ENCODE results near the gene TTLL7. TPM values are rescaled to one million over a fixed set of nuclear protein-coding genes. Genes with fewer than 3 reads are reported as not detected.

The TTLL7 gene
- total RNA-seq, 2 donors from 2014 or later = 24.7 to 26.6 TPM

DNA sequence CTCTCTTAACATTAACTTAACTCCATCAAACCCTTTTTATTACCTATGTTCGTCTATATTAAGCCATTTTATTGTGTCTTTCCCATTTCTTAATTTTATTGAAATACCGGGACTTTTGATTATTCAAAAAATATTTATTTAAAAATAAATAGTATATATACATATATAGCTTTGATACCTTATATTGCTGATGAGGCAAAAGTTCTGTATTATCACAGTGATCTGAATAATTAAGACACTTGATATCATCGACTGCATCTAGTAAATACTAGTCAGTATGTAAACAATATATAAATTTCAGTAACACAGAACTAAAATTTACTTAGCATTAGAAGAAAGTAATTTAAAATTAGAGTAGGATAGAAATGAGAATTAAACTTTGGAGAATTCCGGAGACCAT lies 22.0 kb downstream of the TTLL7 start:
- Histone ChIP-seq H3K27ac (no peak overlapping the region), H3K9me3 (no peaks in the 10 kb centered on the region), H3K36me3 (no peaks in the 10 kb centered on the region), H3K4me3 (no peak overlapping the region), H3K27me3 (replicated peaks; ENCODE audit: insufficient read depth) (no peaks in the 10 kb centered on the region), H3K4me1 (replicated peaks) (no peaks in the 10 kb centered on the region)
- TF ChIP-seq CTCF (IDR thresholded peaks at IDR 0.05) (no peak), POLR2A (IDR thresholded peaks at IDR 0.05) (no peak), POLR2AphosphoS5 (IDR thresholded peaks at IDR 0.05) (no peak)
- intact Hi-C loops (cut with DNase I) = no loop called here
- DNase-seq (ENCODE audit: low spot score) = no peak
- 61% methylated on average over 4 of the region's 4 CpGs for WGBS

- intact Hi-C loops (cut with DNase I) = no loop called here
- TF ChIP-seq POLR2A (IDR thresholded peaks at IDR 0.05) = no peak
- no peak for TF ChIP-seq POLR2AphosphoS5 (IDR thresholded peaks at IDR 0.05)
- no peak for TF ChIP-seq CTCF (IDR thresholded peaks at IDR 0.05)
Measured at GRCh38 chr1:83970802-83971201, 28.1 kb downstream of the TTLL7 start.

DNA sequence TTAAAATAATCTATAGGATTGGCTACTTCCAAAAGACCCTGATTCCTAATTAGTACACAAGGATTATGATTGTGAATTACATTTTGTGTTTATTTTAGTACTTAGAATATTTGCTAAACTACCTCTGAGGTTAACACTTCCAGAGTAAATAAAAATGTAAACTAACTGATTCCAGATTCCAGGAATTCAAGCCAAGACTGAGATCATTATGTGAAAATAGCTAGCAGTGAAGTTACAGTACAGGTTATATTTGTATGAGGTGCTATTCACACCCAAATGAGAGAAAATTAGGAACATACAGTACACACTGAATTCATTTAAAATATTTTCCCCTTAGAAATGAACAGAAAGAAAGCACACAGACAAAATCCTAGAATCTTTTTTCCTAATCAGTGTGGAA lies 28.8 kb downstream of the TTLL7 start:
- intact Hi-C loops (cut with DNase I) = no loop called here
- no peak for TF ChIP-seq POLR2A (IDR thresholded peaks at IDR 0.05)
- no peak for TF ChIP-seq POLR2AphosphoS5 (IDR thresholded peaks at IDR 0.05)
- TF ChIP-seq CTCF (IDR thresholded peaks at IDR 0.05) = no peak

More at GRCh38 chr1:83970802-83971201, 28.1 kb downstream of the TTLL7 start:
- no peak overlapping the region for H3K27ac ChIP-seq
- no peak overlapping the region for H3K4me3 ChIP-seq
- no peaks in the 10 kb centered on the region for H3K27me3 ChIP-seq (replicated peaks; ENCODE audit: insufficient read depth)
- DNase-seq (ENCODE audit: low spot score) = no peak
- H3K4me1 ChIP-seq (replicated peaks) = no peaks in the 10 kb centered on the region
- WGBS = 82% methylated on average over 1 of the region's 1 CpG
- H3K36me3 ChIP-seq = no peaks in the 10 kb centered on the region
- no peaks in the 10 kb centered on the region for H3K9me3 ChIP-seq

GRCh38 chr1:83967336-83967735 lies 31.6 kb downstream of the TTLL7 start:
- intact Hi-C loops (cut with DNase I) = no loop called here
- TF ChIP-seq POLR2AphosphoS5 (IDR thresholded peaks at IDR 0.05) = no peak
- WGBS = 98% methylated on average over 1 of the region's 1 CpG

More for the DNA sequence above, 28.8 kb downstream of the TTLL7 start:
- H3K4me3 ChIP-seq = no peak overlapping the region
- H3K27ac ChIP-seq = no peak overlapping the region
- H3K36me3 ChIP-seq = no peaks in the 10 kb centered on the region
- no peaks in the 10 kb centered on the region for H3K27me3 ChIP-seq (replicated peaks; ENCODE audit: insufficient read depth)
- no peaks in the 10 kb centered on the region for H3K4me1 ChIP-seq (replicated peaks)
- DNase-seq (ENCODE audit: low spot score) = no peak
- no peaks in the 10 kb centered on the region for H3K9me3 ChIP-seq

DNA sequence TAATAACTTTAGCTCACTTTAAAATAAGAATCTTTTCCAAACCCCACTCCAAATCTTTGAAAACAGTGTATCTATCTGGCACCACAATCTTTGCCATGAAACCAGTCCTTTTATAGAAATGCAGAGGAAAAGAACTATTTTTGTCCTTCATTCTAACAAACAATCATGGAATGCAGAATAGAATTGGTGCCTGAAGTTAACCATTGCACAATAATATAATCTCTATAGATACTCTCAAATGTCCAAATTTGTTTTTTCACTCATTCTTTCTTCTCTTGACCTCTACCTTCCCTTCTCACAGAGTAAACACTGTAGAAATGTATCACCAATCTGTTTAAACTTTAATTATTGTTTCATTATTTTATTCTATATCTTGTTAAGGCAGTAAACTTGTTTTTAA lies 34.8 kb downstream of the TTLL7 start:
- TF ChIP-seq CTCF (IDR thresholded peaks at IDR 0.05) (no peak), POLR2AphosphoS5 (IDR thresholded peaks at IDR 0.05) (no peak), POLR2A (IDR thresholded peaks at IDR 0.05) (no peak)
- Histone ChIP-seq H3K27me3 (replicated peaks; ENCODE audit: insufficient read depth) (no peaks in the 10 kb centered on the region), H3K4me3 (no peak overlapping the region), H3K27ac (no peak overlapping the region), H3K4me1 (replicated peaks) (no peaks in the 10 kb centered on the region), H3K36me3 (no peaks in the 10 kb centered on the region), H3K9me3 (no peaks in the 10 kb centered on the region)
- no peak for DNase-seq (ENCODE audit: low spot score)
- intact Hi-C loops (cut with DNase I) = no loop called here

More at GRCh38 chr1:83967336-83967735, 31.6 kb downstream of the TTLL7 start:
- Histone ChIP-seq H3K36me3 (no peaks in the 10 kb centered on the region), H3K9me3 (no peaks in the 10 kb centered on the region), H3K4me3 (no peak overlapping the region), H3K27ac (no peak overlapping the region), H3K4me1 (replicated peaks) (no peaks in the 10 kb centered on the region), H3K27me3 (replicated peaks; ENCODE audit: insufficient read depth) (no peaks in the 10 kb centered on the region)
- DNase-seq (ENCODE audit: low spot score) = no peak

Data from prostate gland (tissue), 2 donors.